ENCODE results near the gene UBR1. TPM values are rescaled to one million over a fixed set of nuclear protein-coding genes. Genes with fewer than 3 reads are reported as not detected.
A peak's percentile ranks its signal among the peaks of the same experiment; 100 is the strongest.

UBR1 gene
- total RNA-seq (ENCODE audit: low replicate concordance) = 26.0 and 33.2 TPM in 2 replicates

GRCh38 chr15:43105778-43106485 is at the start of gene UBR1:
Gene UBR1, minus strand, starts transcription at chr15:43106038. Its CDS starts 16 bp downstream, at chr15:43106022.
- no peaks in the 10 kb centered on the region for H3K9me3 ChIP-seq (ENCODE audit: low read depth)
- H3F3A ChIP-seq (ENCODE audit: low read depth) = no peaks in the 10 kb centered on the region
- TF ChIP-seq, protein P1, sequence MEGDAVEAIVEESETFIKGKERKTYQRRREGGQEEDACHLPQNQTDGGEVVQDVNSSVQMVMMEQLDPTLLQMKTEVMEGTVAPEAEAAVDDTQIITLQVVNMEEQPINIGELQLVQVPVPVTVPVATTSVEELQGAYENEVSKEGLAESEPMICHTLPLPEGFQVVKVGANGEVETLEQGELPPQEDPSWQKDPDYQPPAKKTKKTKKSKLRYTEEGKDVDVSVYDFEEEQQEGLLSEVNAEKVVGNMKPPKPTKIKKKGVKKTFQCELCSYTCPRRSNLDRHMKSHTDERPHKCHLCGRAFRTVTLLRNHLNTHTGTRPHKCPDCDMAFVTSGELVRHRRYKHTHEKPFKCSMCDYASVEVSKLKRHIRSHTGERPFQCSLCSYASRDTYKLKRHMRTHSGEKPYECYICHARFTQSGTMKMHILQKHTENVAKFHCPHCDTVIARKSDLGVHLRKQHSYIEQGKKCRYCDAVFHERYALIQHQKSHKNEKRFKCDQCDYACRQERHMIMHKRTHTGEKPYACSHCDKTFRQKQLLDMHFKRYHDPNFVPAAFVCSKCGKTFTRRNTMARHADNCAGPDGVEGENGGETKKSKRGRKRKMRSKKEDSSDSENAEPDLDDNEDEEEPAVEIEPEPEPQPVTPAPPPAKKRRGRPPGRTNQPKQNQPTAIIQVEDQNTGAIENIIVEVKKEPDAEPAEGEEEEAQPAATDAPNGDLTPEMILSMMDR (IDR thresholded peaks at IDR 0.05) = no peak
- TF ChIP-seq EZH2phosphoT487 (IDR thresholded peaks at IDR 0.05) = no peak
- no peak for TF ChIP-seq EZH2 (IDR thresholded peaks at IDR 0.05)
- H2AFZ ChIP-seq (replicated peaks) = peak within 1 kb of the TSS; percentile 91
- H3K9ac ChIP-seq = peak within 1 kb of the TSS; percentile 73
- Mint-ChIP-seq H3K4me3 (peak within 1 kb of the TSS; percentile 92), H3K27ac (peak within 1 kb of the TSS; percentile 78), H3K27me3 (ENCODE audit: insufficient read depth, low read depth) (peaks cover 2% of the 10 kb centered on the region), H3K36me3 (peaks cover 9% of the 10 kb centered on the region), H3K4me1 (peaks cover 17% of the 10 kb centered on the region), H3K9me3 (no peaks in the 10 kb centered on the region)
- no peaks in the 10 kb centered on the region for H4K20me1 ChIP-seq (ENCODE audit: low read depth)
- H3K27me3 ChIP-seq = peaks cover 5% of the 10 kb centered on the region
- peaks cover 11% of the 10 kb centered on the region for H3K36me3 ChIP-seq
- peaks cover 17% of the 10 kb centered on the region for H3K4me1 ChIP-seq
- peak within 1 kb of the TSS; percentile 97 for H3K4me2 ChIP-seq
- peak within 1 kb of the TSS; percentile 80 for H3K4me3 ChIP-seq
- no peak within 1 kb of the TSS for H3K27ac ChIP-seq
- H3K79me2 ChIP-seq (ENCODE audit: low read depth) = peaks cover 48% of the 10 kb centered on the region
- peak; percentile 96 for DNase-seq (ENCODE audit: low spot score)

DNA sequence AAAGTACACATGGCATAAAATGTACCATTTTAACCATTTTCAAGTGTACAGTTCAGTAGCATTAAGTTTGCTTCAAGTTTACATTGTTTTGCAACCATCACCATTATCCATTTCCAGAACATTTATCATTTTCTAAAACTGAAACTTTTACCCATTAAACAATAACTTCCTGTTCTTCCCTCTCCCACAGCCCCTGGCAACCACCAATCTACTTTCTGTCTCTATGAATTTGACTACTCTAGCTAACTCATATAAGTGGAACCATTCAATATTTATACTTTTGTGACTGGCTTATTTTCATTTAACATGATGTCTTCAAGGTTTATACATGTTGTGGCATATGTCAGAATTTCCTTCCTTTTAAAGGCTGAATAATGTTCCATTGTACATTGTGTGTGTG is 47.4 kb upstream of the UBR1 start:
- H3K4me1 Mint-ChIP-seq = no peaks in the 10 kb centered on the region
- H4K20me1 ChIP-seq (ENCODE audit: low read depth) = no peaks in the 10 kb centered on the region
- H3K4me3 Mint-ChIP-seq = no peak overlapping the region

GRCh38 chr15:43151688-43152087 is 45.9 kb upstream of the UBR1 start:
- no peaks in the 10 kb centered on the region for H4K20me1 ChIP-seq (ENCODE audit: low read depth)
- H3K79me2 ChIP-seq (ENCODE audit: low read depth) = no peaks in the 10 kb centered on the region
- no peak overlapping the region for H3K9ac ChIP-seq
- H3K36me3 ChIP-seq = no peaks in the 10 kb centered on the region
- H3K27ac Mint-ChIP-seq = no peak overlapping the region
- no peaks in the 10 kb centered on the region for H3K9me3 ChIP-seq (ENCODE audit: low read depth)
- no peak for DNase-seq (ENCODE audit: low spot score)
- no peaks in the 10 kb centered on the region for H3F3A ChIP-seq (ENCODE audit: low read depth)
- no peak overlapping the region for H3K4me3 ChIP-seq
- no peaks in the 10 kb centered on the region for H3K4me1 Mint-ChIP-seq
- H3K4me3 Mint-ChIP-seq = no peak overlapping the region
- H2AFZ ChIP-seq (replicated peaks) = no peak overlapping the region
- no peaks in the 10 kb centered on the region for H3K4me1 ChIP-seq
- no peaks in the 10 kb centered on the region for H3K27me3 Mint-ChIP-seq (ENCODE audit: insufficient read depth, low read depth)
- peaks cover 3% of the 10 kb centered on the region for H3K36me3 Mint-ChIP-seq
- TF ChIP-seq, protein P1 (IDR thresholded peaks at IDR 0.05) = no peak
- no peak for TF ChIP-seq EZH2 (IDR thresholded peaks at IDR 0.05)
- TF ChIP-seq EZH2phosphoT487 (IDR thresholded peaks at IDR 0.05) = no peak
- no peaks in the 10 kb centered on the region for H3K27me3 ChIP-seq
- H3K4me2 ChIP-seq = no peak overlapping the region
- H3K9me3 Mint-ChIP-seq = no peaks in the 10 kb centered on the region
- no peak overlapping the region for H3K27ac ChIP-seq

More for the DNA sequence above, 47.4 kb upstream of the UBR1 start:
- H3K4me1 ChIP-seq = no peaks in the 10 kb centered on the region
- H3K36me3 ChIP-seq = no peaks in the 10 kb centered on the region
- H3F3A ChIP-seq (ENCODE audit: low read depth) = no peaks in the 10 kb centered on the region
- no peaks in the 10 kb centered on the region for H3K9me3 Mint-ChIP-seq
- no peak overlapping the region for H3K4me2 ChIP-seq
- H3K36me3 Mint-ChIP-seq = peaks cover 3% of the 10 kb centered on the region
- no peaks in the 10 kb centered on the region for H3K27me3 ChIP-seq
- H3K27ac Mint-ChIP-seq = no peak overlapping the region
- no peak overlapping the region for H3K9ac ChIP-seq
- TF ChIP-seq EZH2 (IDR thresholded peaks at IDR 0.05) (no peak), EZH2phosphoT487 (IDR thresholded peaks at IDR 0.05) (no peak)
- TF ChIP-seq, protein P1 (IDR thresholded peaks at IDR 0.05) = no peak
- DNase-seq (ENCODE audit: low spot score) = no peak
- no peak overlapping the region for H3K27ac ChIP-seq
- H3K79me2 ChIP-seq (ENCODE audit: low read depth) = no peaks in the 10 kb centered on the region
- H3K4me3 ChIP-seq = no peak overlapping the region
- H3K9me3 ChIP-seq (ENCODE audit: low read depth) = no peaks in the 10 kb centered on the region
- H3K27me3 Mint-ChIP-seq (ENCODE audit: insufficient read depth, low read depth) = no peaks in the 10 kb centered on the region
- H2AFZ ChIP-seq (replicated peaks) = no peak overlapping the region
